NCI-H2227 treated with DMSO at 0.1 percent for 48 hours (cell line): ENCODE results near the gene RRP1.
"Not testable (repeated sequence)": the region's sequence is repeated elsewhere in the genome, so short reads cannot be mapped to it uniquely, and the experiment has no call there.

Experiments
- DNase-seq: peaks from one replicate; lab custom pipeline; 2025; lab: John Stamatoyannopoulos, UW

Gene RRP1

GRCh38 chr21:43817157-43818086 lies 28.0 kb downstream of the RRP1 start:
- DNase-seq = no peak

- DNase-seq = no peak
Measured at GRCh38 chr21:43818685-43819084, 29.3 kb downstream of the RRP1 start.

GRCh38 chr21:43819511-43820405 lies 30.4 kb downstream of the RRP1 start:
- DNase-seq = no peak

GRCh38 chr21:43820466-43820865 lies 31.1 kb downstream of the RRP1 start:
- no peak for DNase-seq

GRCh38 chr21:43822166-43822565 lies 32.8 kb downstream of the RRP1 start:
- DNase-seq = not testable (repeated sequence)

DNA sequence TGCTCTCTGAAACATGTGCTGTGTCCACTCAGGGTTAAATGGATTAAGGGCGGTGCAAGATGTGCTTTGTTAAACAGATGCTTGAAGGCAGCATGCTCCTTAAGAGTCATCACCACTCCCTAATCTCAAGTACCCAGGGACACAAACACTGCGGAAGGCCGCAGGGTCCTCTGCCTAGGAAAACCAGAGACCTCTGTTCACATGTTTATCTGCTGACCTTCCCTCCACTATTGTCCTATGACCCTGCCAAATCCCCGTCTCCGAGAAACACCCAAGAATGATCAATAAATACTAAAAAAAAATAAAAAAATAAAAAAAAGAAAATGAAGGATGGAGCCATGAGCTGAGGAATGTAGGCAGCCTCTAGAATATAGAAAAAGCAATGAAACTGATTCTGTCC lies 33.4 kb downstream of the RRP1 start:
- not testable (repeated sequence) for DNase-seq

GRCh38 chr21:43824333-43825241 lies 35.2 kb downstream of the RRP1 start:
- no peak for DNase-seq

DNA sequence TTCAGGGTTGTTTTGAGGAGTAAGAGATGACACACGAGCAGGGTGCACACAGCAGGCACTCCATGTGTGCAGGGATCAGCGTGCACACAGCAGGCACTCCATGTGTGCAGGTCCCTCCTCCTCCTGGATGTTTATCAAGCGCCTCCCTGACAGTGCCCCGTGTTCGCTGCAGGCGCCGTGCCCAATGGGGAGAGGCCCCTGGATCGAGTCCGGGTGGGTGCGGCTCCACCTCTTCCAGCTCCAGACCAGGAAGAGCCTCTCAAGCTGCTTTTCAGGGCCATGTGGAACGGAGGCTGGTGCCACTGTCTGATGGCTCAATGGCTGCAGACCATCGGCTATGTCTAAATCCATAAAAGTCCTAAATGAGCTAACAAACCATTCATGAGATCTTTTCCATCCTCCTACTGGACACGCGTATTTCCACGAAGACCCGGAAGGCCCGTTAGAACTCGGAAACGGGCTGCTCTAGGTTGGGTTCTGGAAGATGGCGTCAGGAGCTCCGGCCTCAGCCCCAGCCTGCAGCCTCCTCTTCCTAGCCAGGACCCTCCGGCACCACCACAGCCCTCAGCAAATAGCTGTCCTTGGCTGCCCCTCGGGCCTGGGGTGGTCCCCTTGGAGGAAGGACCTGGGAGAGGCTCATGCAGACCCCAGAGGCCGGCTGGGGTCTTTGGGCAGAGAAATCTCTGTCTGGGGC lies 36.0 kb downstream of the RRP1 start:
- no peak for DNase-seq

DNA sequence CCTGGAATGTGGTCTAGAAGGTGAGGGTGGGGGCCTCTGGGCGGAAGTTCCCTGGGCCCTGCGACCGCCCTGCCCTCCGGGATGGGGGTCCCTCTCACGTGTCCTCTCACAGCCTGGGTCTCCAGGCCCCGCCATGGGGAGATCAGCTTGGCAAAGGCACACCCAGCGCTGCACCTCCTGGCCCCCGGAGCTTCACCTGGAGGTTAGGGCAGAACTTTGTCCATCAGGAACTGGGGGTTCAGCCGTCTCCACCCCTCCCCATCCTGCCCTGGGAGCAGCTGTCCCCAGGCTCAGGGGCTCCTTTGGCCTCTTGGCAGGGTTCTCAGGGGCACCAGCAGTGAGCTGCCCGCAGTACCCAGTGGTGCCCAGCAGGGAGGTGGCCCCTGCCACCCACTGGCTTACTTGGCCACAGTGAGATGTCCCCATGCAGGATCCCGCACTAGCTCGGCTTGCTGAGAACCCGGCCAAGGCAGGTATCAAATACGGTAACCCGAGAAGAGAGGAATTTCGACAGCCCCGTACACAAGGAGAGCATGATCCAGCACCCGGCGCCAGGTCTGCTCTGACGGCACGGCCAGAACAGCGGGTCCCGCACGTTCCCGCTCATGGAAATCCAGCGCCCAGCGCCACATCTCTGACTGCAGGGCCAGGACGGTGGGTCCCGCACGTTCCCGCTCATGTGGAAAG lies 36.7 kb downstream of the RRP1 start:
- no peak for DNase-seq

DNA sequence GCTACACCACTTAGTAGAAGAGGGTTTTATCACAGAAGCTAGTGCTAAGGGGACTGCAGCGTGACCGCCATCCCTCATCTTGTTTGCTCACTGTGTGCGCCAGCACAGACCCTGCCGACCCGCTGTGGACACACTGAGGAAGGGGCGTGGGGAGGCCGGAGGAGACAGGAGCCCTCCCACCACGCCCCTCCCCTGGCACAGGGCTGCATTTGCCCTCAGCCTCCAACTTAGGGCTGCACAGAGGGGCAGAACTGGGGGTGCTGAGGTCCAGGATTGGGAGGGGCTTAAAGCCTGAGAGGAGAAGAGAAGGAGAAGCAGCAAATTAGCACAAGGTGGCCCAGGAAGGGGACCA lies 37.2 kb downstream of the RRP1 start:
- DNase-seq = no peak

DNA sequence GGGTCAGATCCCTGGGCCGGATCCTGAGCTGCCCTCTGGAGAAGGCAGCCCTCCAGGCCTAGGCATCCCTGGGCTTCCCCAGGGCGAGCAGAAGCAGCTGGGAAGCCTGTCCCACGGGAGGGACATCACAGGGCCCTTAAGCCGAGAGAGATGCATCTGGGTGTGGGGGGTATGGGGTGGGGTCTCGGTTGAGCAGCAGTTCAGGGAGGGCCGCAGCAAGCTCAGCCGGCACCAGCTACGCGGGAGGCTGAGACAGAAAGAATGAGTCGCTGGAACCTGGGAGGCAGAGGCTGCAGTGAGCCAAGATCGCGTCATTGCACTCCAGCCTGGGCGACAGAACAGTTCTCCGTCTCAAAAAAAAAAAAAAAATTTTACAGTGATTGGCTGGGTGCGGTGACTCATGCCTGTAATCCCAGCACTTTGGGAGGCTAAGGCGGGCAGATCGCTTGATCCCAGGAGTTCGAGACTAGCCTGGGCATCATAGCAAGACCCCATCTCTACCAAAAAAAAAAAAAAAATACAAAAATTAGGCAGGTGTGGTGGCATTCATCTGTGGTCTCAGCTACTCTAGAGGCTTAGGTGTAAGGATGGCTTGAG lies 37.7 kb downstream of the RRP1 start:
- no peak for DNase-seq

DNA sequence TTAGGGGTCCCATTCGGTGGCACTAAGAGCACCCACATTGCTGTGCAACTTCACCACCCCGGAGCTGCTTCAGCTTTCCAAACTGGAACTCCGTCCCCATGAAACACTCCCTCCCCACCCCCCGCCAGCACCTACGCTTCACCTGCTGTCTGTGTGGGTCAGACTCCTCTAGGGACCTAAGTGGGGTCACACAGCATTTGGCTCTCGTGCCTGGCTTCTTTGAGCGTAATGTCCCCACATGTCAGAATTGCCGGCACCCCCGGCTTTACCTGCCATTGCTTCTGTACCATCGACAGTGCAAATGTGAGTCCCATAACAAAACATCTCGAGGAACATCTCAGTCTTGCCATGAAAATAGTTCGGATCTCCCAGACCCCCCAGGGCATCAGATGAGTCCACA lies 39.8 kb downstream of the RRP1 start:
- no peak for DNase-seq

- DNase-seq = no peak
Measured at GRCh38 chr21:43829575-43830119, 40.3 kb downstream of the RRP1 start.

DNA sequence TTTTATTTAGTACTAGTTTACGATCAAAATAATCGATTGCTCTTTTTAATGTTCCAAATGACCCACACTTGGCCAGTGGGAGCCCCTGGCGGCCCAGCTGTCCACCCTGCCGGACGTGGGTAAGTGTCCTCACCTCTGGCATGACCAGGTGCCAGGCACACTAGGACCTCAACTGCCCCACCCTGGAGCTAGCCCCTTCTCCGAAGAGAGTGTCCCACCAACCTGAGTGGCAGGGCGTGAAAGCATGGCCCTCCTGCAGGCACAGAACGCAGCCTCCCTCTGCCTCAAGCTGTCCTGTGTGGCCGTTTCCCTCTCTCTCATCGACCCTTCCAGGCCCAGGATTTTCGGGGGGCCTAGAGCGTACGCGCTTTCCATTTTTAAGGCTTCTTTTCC lies 42.8 kb downstream of the RRP1 start:
- no peak for DNase-seq

GRCh38 chr21:43832648-43833047 lies 43.3 kb downstream of the RRP1 start:
- DNase-seq = no peak

- no peak for DNase-seq
Measured at GRCh38 chr21:43834146-43834905, 44.9 kb downstream of the RRP1 start.

GRCh38 chr21:43835050-43835449 lies 45.7 kb downstream of the RRP1 start:
- no peak for DNase-seq

DNA sequence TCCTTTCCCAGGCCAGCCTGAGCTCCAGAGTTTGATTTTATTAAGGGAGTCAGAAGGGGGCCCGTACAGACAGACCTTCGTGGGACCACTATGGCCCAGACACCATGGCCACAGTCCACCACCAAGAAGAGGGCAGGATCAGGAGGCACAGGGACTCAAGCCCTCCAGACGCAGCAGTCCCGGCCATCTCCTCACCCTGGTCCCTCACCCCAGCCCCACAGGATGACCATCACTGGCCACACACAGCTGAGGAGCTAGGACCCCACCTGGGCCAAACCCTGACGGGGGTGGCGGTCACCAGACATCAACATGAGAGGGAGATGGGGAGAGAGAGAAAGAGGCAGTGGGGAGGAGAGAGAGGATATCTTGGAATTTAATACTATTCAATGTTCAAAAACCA lies 46.5 kb downstream of the RRP1 start:
- no peak for DNase-seq

- no peak for DNase-seq
Measured at GRCh38 chr21:43836616-43837015, 47.2 kb downstream of the RRP1 start.
